Natural killer cell (primary cell): ENCODE data around the gene SAMD3. TPM values are rescaled to one million over a fixed set of nuclear protein-coding genes. Genes with fewer than 3 reads are reported as not detected.

Experiments
- ATAC-seq, 3 donors: fragments of 150-1000 bp in 2 of 3; fragments of 200-7000 bp in 1 of 3; cut with Tn5 transposase; 1 replicate in 1 of 3; 2 replicates in 2 of 3; pipeline ENCODE4 v1.10.0; 2021; ENCODE audit warnings: mild to moderate bottlenecking in 2 of 3, moderate library complexity in 2 of 3
- DNase-seq, 2 donors: peaks; one replicate each; pipeline versions ENCODE4 v3.0.0 to v3.0.0-alpha.2; 2013 to 2021; ENCODE audit warnings: mixed read lengths in 1 of 2
- H3K27ac ChIP-seq: one replicate; pipeline ENCODE4 v1.5.1; 2013; ENCODE audit warnings: mild to moderate bottlenecking, low read length
- H3K27me3 ChIP-seq: one replicate; pipeline ENCODE4 v1.6.1; 2013; ENCODE audit warnings: low read length; ENCODE audit not compliant: control insufficient read depth, insufficient read depth
- H3K36me3 ChIP-seq: one replicate; pipeline ENCODE4 v1.6.1; 2013; ENCODE audit warnings: low read length; ENCODE audit not compliant: control insufficient read depth, insufficient read depth
- H3K4me1 ChIP-seq: one replicate; pipeline ENCODE4 v1.6.1; 2013; ENCODE audit warnings: low read length; ENCODE audit not compliant: control insufficient read depth, insufficient read depth
- H3K4me3 ChIP-seq: one replicate; pipeline ENCODE4 v1.5.1; 2013; ENCODE audit warnings: low read length
- H3K9me3 ChIP-seq: one replicate; pipeline ENCODE4 v1.6.1; 2013; ENCODE audit warnings: low read length; ENCODE audit not compliant: control insufficient read depth, insufficient read depth
- H3K27ac Mint-ChIP-seq, 2 donors: one replicate each; pipeline ENCODE4 v1.8.0; 2022; ENCODE audit warnings: mild to moderate bottlenecking in 2 of 2, mixed read lengths in 2 of 2, moderate library complexity in 1 of 2
- H3K27me3 Mint-ChIP-seq, 2 donors: one replicate each; pipeline ENCODE4 v1.8.0; 2022; ENCODE audit warnings: low read depth in 2 of 2, mixed read lengths in 2 of 2
- H3K36me3 Mint-ChIP-seq: one replicate; pipeline ENCODE4 v1.8.0; 2022; ENCODE audit warnings: mixed read lengths
- H3K4me1 Mint-ChIP-seq, 2 donors: one replicate each; pipeline ENCODE4 v1.8.0; 2022; ENCODE audit warnings: mixed read lengths in 2 of 2
- H3K4me3 Mint-ChIP-seq: one replicate; pipeline ENCODE4 v1.8.0; 2022; ENCODE audit warnings: mild to moderate bottlenecking, moderate library complexity, mixed read lengths
- H3K9me3 Mint-ChIP-seq, 2 donors: one replicate each; pipeline ENCODE4 v1.8.0; 2022; ENCODE audit warnings: mixed read lengths in 2 of 2
- CTCF ChIP-seq: fragments of 200-600 bp; IDR thresholded peaks from one replicate; pipeline ENCODE4 v1.8.0; 2022; ENCODE audit warnings: antibody characterized with exemption
- WGBS: methylation state at CpG from one replicate; pipeline ENCODE4 v1.1.7; 2013; ENCODE audit warnings: missing lambda C conversion rate; ENCODE audit not compliant: insufficient coverage; 5-methylcytosine and 5-hydroxymethylcytosine counted together
- intact Hi-C: fragments of 100-400 bp; cut with micrococcal nuclease; formaldehyde crosslinking; loops from one replicate; pipeline ENCODE4 v1.14.2; 2022
- total RNA-seq, 4 donors: library from RNA; stranded (reverse); fragments of 120-200 nt in 1 of 4; gene quantifications; one replicate each; pipeline versions ENCODE4 v1.2.3 to v1.2.4, GENCODE V29; 2013 to 2022

SAMD3 gene
- total RNA-seq, 3 donors from 2014 or later (not counting 1 experiment from before 2014, with no cell fraction given) = 322 to 413 (median 339) TPM

GRCh38 chr6:130252527-130253237 is 29.9 kb upstream of the SAMD3 start:
- no peaks in the 10 kb centered on the region for H3K9me3 ChIP-seq
- Mint-ChIP-seq H3K4me1 (peaks cover 6 to 13% of the 10 kb centered on the region in 2 donors), H3K36me3 (no peaks in the 10 kb centered on the region), H3K27me3 (no peaks in the 10 kb centered on the region), H3K27ac (no peak overlapping the region), H3K4me3 (no peak overlapping the region), H3K9me3 (no peaks in the 10 kb centered on the region)
- H3K27me3 ChIP-seq = no peaks in the 10 kb centered on the region
- intact Hi-C loops = no loop called here
- ATAC-seq (no peak), DNase-seq (no peak)
- H3K4me1 ChIP-seq = no peaks in the 10 kb centered on the region
- 94% methylated on average over 8 of the region's 9 CpGs for WGBS
- H3K4me3 ChIP-seq = no peak overlapping the region
- TF ChIP-seq CTCF = no peak
- no peak overlapping the region for H3K27ac ChIP-seq
- H3K36me3 ChIP-seq = no peaks in the 10 kb centered on the region

- no peak overlapping the region for H3K27ac Mint-ChIP-seq
- H3K27me3 Mint-ChIP-seq = no peaks in the 10 kb centered on the region
- H3K4me1 ChIP-seq = no peaks in the 10 kb centered on the region
These were observed 22.5 kb upstream of the SAMD3 start for GRCh38 chr6:130245267-130245666.

GRCh38 chr6:130244728-130245127 is 22.0 kb upstream of the SAMD3 start:
- intact Hi-C loops = no loop called here
- H3K27me3 Mint-ChIP-seq = no peaks in the 10 kb centered on the region
- Histone ChIP-seq H3K4me1 (no peaks in the 10 kb centered on the region), H3K9me3 (no peaks in the 10 kb centered on the region), H3K4me3 (no peak overlapping the region), H3K27ac (no peak overlapping the region), H3K27me3 (no peaks in the 10 kb centered on the region), H3K36me3 (no peaks in the 10 kb centered on the region)
- no peak for TF ChIP-seq CTCF
- no peak overlapping the region for H3K27ac Mint-ChIP-seq
- no peaks in the 10 kb centered on the region for H3K36me3 Mint-ChIP-seq
- no peak overlapping the region for H3K4me3 Mint-ChIP-seq
- H3K4me1 Mint-ChIP-seq = no peaks in the 10 kb centered on the region
- ATAC-seq = no peak
- no peaks in the 10 kb centered on the region for H3K9me3 Mint-ChIP-seq
- 94% methylated on average over 2 of the region's 2 CpGs for WGBS
- no peak for DNase-seq

More at GRCh38 chr6:130245267-130245666, 22.5 kb upstream of the SAMD3 start:
- H3K27me3 ChIP-seq = no peaks in the 10 kb centered on the region
- no peak for DNase-seq
- TF ChIP-seq CTCF = no peak
- no peak for ATAC-seq
- Mint-ChIP-seq H3K36me3 (no peaks in the 10 kb centered on the region), H3K4me1 (no peaks in the 10 kb centered on the region), H3K9me3 (no peaks in the 10 kb centered on the region), H3K4me3 (no peak overlapping the region)
- intact Hi-C loops = no loop called here
- H3K4me3 ChIP-seq = no peak overlapping the region
- H3K36me3 ChIP-seq = no peaks in the 10 kb centered on the region
- H3K27ac ChIP-seq = no peak overlapping the region
- no peaks in the 10 kb centered on the region for H3K9me3 ChIP-seq
- 100% methylated on average over 1 of the region's 2 CpGs for WGBS

- no peaks in the 10 kb centered on the region for H3K27me3 Mint-ChIP-seq
- no peaks in the 10 kb centered on the region for H3K9me3 ChIP-seq
- H3K4me3 Mint-ChIP-seq = no peak overlapping the region
- intact Hi-C loops = no loop called here
- no peaks in the 10 kb centered on the region for H3K36me3 Mint-ChIP-seq
- no peak for DNase-seq
- H3K27me3 ChIP-seq = no peaks in the 10 kb centered on the region
- H3K9me3 Mint-ChIP-seq = no peaks in the 10 kb centered on the region
- no peak overlapping the region for H3K27ac Mint-ChIP-seq
- H3K4me1 Mint-ChIP-seq = peaks cover 0 to 5% of the 10 kb centered on the region in 2 donors
- H3K36me3 ChIP-seq = no peaks in the 10 kb centered on the region
- 91% methylated on average over 3 of the region's 4 CpGs for WGBS
- no peak for ATAC-seq
- no peaks in the 10 kb centered on the region for H3K4me1 ChIP-seq
- H3K4me3 ChIP-seq = no peak overlapping the region
- no peak for TF ChIP-seq CTCF
- H3K27ac ChIP-seq = no peak overlapping the region
These were observed 17.5 kb upstream of the SAMD3 start for GRCh38 chr6:130240232-130240631.
